Endothelial cell of umbilical vein (primary cell): ENCODE results near the gene CCDC186. TPM values are rescaled to one million over a fixed set of nuclear protein-coding genes. Genes with fewer than 3 reads are reported as not detected.

ENCODE experiments used
- BruUV-seq: library from RNA; stranded (reverse); fragments of 400-500 nt; replicated peaks from 2 replicates; lab custom pipeline; 2021; lab: Mats Ljungman, UMichigan
- CTCF ChIA-PET: fragments of 300-600, 350-600 bp; sonication (Branson Sonifier 250); formaldehyde crosslinking; loops from one replicate; lab custom pipeline; 2021; ENCODE audit warnings: antibody characterized with exemption, inconsistent platforms; lab: Charles Lee
- POLR2A ChIA-PET: fragments of 300-600, 350-600 bp; sonication (Branson Sonifier 250); formaldehyde crosslinking; loops from one replicate; lab custom pipeline; 2021; ENCODE audit warnings: antibody characterized with exemption, inconsistent platforms; lab: Charles Lee
- DNase-seq: peaks from one replicate; pipeline ENCODE4 v3.0.0-alpha.2; 2011; ENCODE audit warnings: low read depth, low spot score
- FAIRE-seq: peaks from 2 replicates; lab custom pipeline; 2011; peaks lifted over from hg19 to GRCh38; lab: Jason Lieb, UNC
- H2AFZ ChIP-seq: 2 replicates; pipeline ENCODE4 v1.6.0; 2012; ENCODE audit warnings: low read depth, low read length, control low read depth, inconsistent platforms
- H3K27ac ChIP-seq: 2 replicates; pipeline ENCODE4 v1.5.1; 2011; ENCODE audit warnings: low read depth, mild to moderate bottlenecking, control low read depth, low read length, moderate library complexity; ENCODE audit not compliant: insufficient read depth
- H3K27me3 ChIP-seq, 2 experiments: 2 replicates each; pipeline versions ENCODE4 v1.6.0 to v1.6.1; 2011; ENCODE audit warnings: low read length in 2 of 2, mixed read lengths in 1 of 2; ENCODE audit not compliant: control insufficient read depth in 2 of 2, insufficient read depth in 2 of 2
- H3K36me3 ChIP-seq, 2 experiments: 2 replicates in 1 of 2; 3 replicates in 1 of 2; pipeline ENCODE4 v1.5.1; 2011; ENCODE audit warnings: low read length in 2 of 2, mild to moderate bottlenecking in 1 of 2, moderate library complexity in 1 of 2; ENCODE audit not compliant: control insufficient read depth in 2 of 2, insufficient read depth in 2 of 2; ENCODE audit errors: extremely low read depth in 1 of 2
- H3K4me1 ChIP-seq: 3 replicates; pipeline ENCODE4 v1.5.1; 2011; ENCODE audit warnings: mild to moderate bottlenecking, low read length; ENCODE audit not compliant: control insufficient read depth, insufficient read depth; ENCODE audit errors: extremely low read depth
- H3K4me2 ChIP-seq: 2 replicates; pipeline ENCODE4 v1.6.1; 2011; ENCODE audit warnings: low read length, control low read depth, mixed read lengths; ENCODE audit not compliant: insufficient read depth
- H3K4me3 ChIP-seq, 3 experiments: fragments of 200-600 bp in 1 of 3; sonication (generic), shearing (Covaris generic) in 1 of 3; replicated peaks in 1 of 3; 2 replicates each; pipeline ENCODE4 v1.5.1; 2011 to 2016; ENCODE audit warnings: control low read depth in 3 of 3, low read length in 3 of 3, mild to moderate bottlenecking in 2 of 3, inconsistent platforms in 1 of 3, low read depth in 1 of 3, moderate library complexity in 1 of 3; ENCODE audit not compliant: insufficient read depth in 1 of 3
- H3K79me2 ChIP-seq: 2 replicates; pipeline ENCODE4 v1.6.0; 2012; ENCODE audit warnings: low read length, inconsistent platforms; ENCODE audit not compliant: control insufficient read depth, insufficient read depth
- H3K9ac ChIP-seq: replicated peaks from 2 replicates; pipeline ENCODE3; 2011; ENCODE audit warnings: low read length, control low read depth; ENCODE audit not compliant: insufficient read depth; ENCODE audit errors: extremely low read depth
- H3K9me1 ChIP-seq: replicated peaks from 3 replicates; pipeline ENCODE4 v1.6.0; 2011; ENCODE audit warnings: mild to moderate bottlenecking, low read length; ENCODE audit not compliant: control insufficient read depth, insufficient read depth; ENCODE audit errors: extremely low read depth
- H3K9me3 ChIP-seq: replicated peaks from 2 replicates; pipeline ENCODE4 v1.5.1; 2012; ENCODE audit warnings: low read length, inconsistent platforms; ENCODE audit not compliant: control insufficient read depth, insufficient read depth
- H4K20me1 ChIP-seq: replicated peaks from 2 replicates; pipeline ENCODE3; 2011; ENCODE audit warnings: mild to moderate bottlenecking, low read length; ENCODE audit not compliant: control insufficient read depth, insufficient read depth; ENCODE audit errors: extremely low read depth
- CTCF ChIP-seq, 2 donors: IDR thresholded peaks; 1 replicate in 1 of 2; 2 replicates in 1 of 2; pipeline ENCODE4 v1.5.1; 2011; ENCODE audit warnings: low read length in 2 of 2, mild to moderate bottlenecking in 2 of 2, moderate library complexity in 2 of 2, control low read depth in 1 of 2, inconsistent platforms in 1 of 2, low read depth in 1 of 2; ENCODE audit not compliant: insufficient read depth in 1 of 2; ENCODE audit errors: extremely low read depth in 1 of 2
- EZH2 ChIP-seq: IDR thresholded peaks from 2 replicates; pipeline ENCODE4 v1.6.1; 2012; ENCODE audit warnings: borderline replicate concordance, low read depth, mild to moderate bottlenecking, moderate library complexity, low read length, inconsistent platforms; ENCODE audit not compliant: severe bottlenecking
- FOS ChIP-seq: IDR thresholded peaks from 2 replicates; pipeline ENCODE4 v1.6.1; 2011; ENCODE audit warnings: mild to moderate bottlenecking, low read length, moderate library complexity, borderline replicate concordance; ENCODE audit not compliant: insufficient read depth
- GATA2 ChIP-seq: IDR thresholded peaks from 2 replicates; pipeline ENCODE4 v1.7.0; 2011; ENCODE audit warnings: low read depth, mild to moderate bottlenecking, moderate library complexity, mixed read lengths, low read length; ENCODE audit not compliant: insufficient read length, insufficient read depth
- JUN ChIP-seq: IDR thresholded peaks from 2 replicates; pipeline ENCODE4 v1.6.1; 2011; ENCODE audit warnings: borderline replicate concordance, low read depth; ENCODE audit not compliant: insufficient read length, insufficient read depth
- MAX ChIP-seq: IDR thresholded peaks from 2 replicates; pipeline ENCODE4 v1.6.1; 2011; ENCODE audit not compliant: insufficient read depth, insufficient read length
- MYC ChIP-seq: IDR thresholded peaks from one replicate; pipeline ENCODE4 v1.6.1; 2011; ENCODE audit warnings: mild to moderate bottlenecking, low read depth, low read length
- POLR2A ChIP-seq: IDR thresholded peaks from 2 replicates; pipeline ENCODE4 v1.6.1; 2012; ENCODE audit warnings: low read depth, mild to moderate bottlenecking, control low read depth, low read length
- POLR2AphosphoS5 ChIP-seq: IDR thresholded peaks from 2 replicates; pipeline ENCODE4 v1.6.1; 2012; ENCODE audit warnings: low read depth, mild to moderate bottlenecking, control low read depth, low read length, moderate library complexity; ENCODE audit not compliant: insufficient read depth
- dilution Hi-C: fragments of 300-500 bp; cut with MboI; formaldehyde crosslinking; loops from one replicate; pipeline ENCODE4 v1.15.0; 2019; ENCODE audit warnings: low sequenced_read_pairs; ENCODE audit not compliant: extremely low pct_ligation_motif_present
- intact Hi-C: fragments of 100-400 bp; cut with micrococcal nuclease; formaldehyde crosslinking; loops from one replicate; pipeline ENCODE4 v1.10.0; 2022
- polyA plus RNA-seq, 4 experiments: library from polyadenylated mRNA; depleted of rRNA in 3 of 4; stranded (reverse) in 3 of 4; unstranded in 1 of 4; fragments of >200 nt; gene quantifications; 2 replicates each; pipeline versions ENCODE4 v1.2.1 to v1.2.3, GENCODE V29; 2011 to 2012; ENCODE audit warnings: missing spikeins in 1 of 4
- total RNA-seq: library from RNA; stranded (reverse); gene quantifications from 2 replicates; pipeline ENCODE4 v1.2.3, GENCODE V29; 2021

The CCDC186 gene
- total and polyA plus RNA-seq, 2 donors (not counting 3 experiments of a cell fraction or from before 2014, with no cell fraction given), result 1.8 to 13.4 TPM

GRCh38 chr10:114174695-114175188 is 739 bp upstream of the CCDC186 start:
- Histone ChIP-seq H3K4me2 (peak overlapping the region; percentile 66), H3K4me3 (peak overlapping the region; percentile 39 to 99 (median 66)), H3K27me3 (peaks cover 3 to 5% of the 10 kb centered on the region in 2 experiments), H3K27ac (no peak overlapping the region), H3K9me1 (no peaks in the 10 kb centered on the region), H3K9ac (no peak overlapping the region), H3K9me3 (no peaks in the 10 kb centered on the region), H4K20me1 (no peaks in the 10 kb centered on the region), H3K4me1 (peaks cover 18% of the 10 kb centered on the region), H2AFZ (peak overlapping the region; percentile 82), H3K36me3 (no peaks in the 10 kb centered on the region), H3K79me2 (peaks cover 18% of the 10 kb centered on the region)
- no peak for DNase-seq
- BruUV-seq, result no TSS peak
- no peak for TF ChIP-seq MYC
- TF ChIP-seq GATA2, result no peak
- no peak for TF ChIP-seq JUN
- no peak for TF ChIP-seq EZH2
- TF ChIP-seq MAX, result no peak
- no peak for TF ChIP-seq CTCF (IDR thresholded peaks at IDR 0.05; ENCODE audit: extremely low read depth in 1 of 2, insufficient read depth in 1 of 2, low read depth in 1 of 2, low read length in 2 of 2)
- TF ChIP-seq POLR2A, result no peak
- TF ChIP-seq POLR2AphosphoS5, result no peak
- no peak for TF ChIP-seq FOS
- intact Hi-C loops, result loop anchor here (5.0 kb wide), 2 partner anchors 492 to 648 kb away; partner anchors contain the start of gene FHIP2A
- no peak for FAIRE-seq
- CTCF ChIA-PET, result no interaction called here
- POLR2A ChIA-PET, result no interaction called here
- dilution Hi-C loops, result no loop called here
